ENCODE data around the gene SETD2.

GRCh38 chr3:47041114-47041513 is 122.8 kb downstream of the SETD2 start:
- TF ChIP-seq POLR2AphosphoS5 (IDR thresholded peaks at IDR 0.05) (no peak), CTCF (IDR thresholded peaks at IDR 0.05) (no peak)
